Testis (tissue), 3 donors: Measurements from ENCODE around the gene IFIH1. TPM values are rescaled to one million over a fixed set of nuclear protein-coding genes. Genes with fewer than 3 reads are reported as not detected.

Source experiments
- DNase-seq: peaks from one replicate; pipeline ENCODE4 v3.0.0-alpha.2; 2019
- H3K27ac ChIP-seq, 2 donors: fragments of 200-600 bp; sonication (generic); one replicate each; pipeline ENCODE4 v1.5.1; 2019
- H3K27me3 ChIP-seq: fragments of 200-600 bp; sonication (generic); one replicate; pipeline ENCODE4 v1.5.1; 2019
- H3K36me3 ChIP-seq: fragments of 200-600 bp; sonication (generic); one replicate; pipeline ENCODE4 v1.5.1; 2017; ENCODE audit warnings: low read depth; ENCODE audit errors: missing control alignments
- H3K4me1 ChIP-seq: fragments of 200-600 bp; sonication (generic); one replicate; pipeline ENCODE4 v1.5.1; 2019
- H3K4me3 ChIP-seq, 2 donors: fragments of 200-600 bp; sonication (generic); one replicate each; pipeline ENCODE4 v1.5.1; 2017 to 2019
- H3K9me3 ChIP-seq: fragments of 200-600 bp; sonication (generic); one replicate; pipeline ENCODE4 v1.5.1; 2017
- CTCF ChIP-seq, 3 experiments: fragments of 450-650 bp in 2 of 3; fragments of 200-600 bp in 1 of 3; sonication (generic) in 1 of 3; IDR thresholded peaks; one replicate each; pipeline ENCODE4 v1.5.1; 2016 to 2019; ENCODE audit warnings: antibody characterized with exemption in 3 of 3, mild to moderate bottlenecking in 2 of 3, moderate library complexity in 1 of 3
- POLR2A ChIP-seq: fragments of 450-650 bp; IDR thresholded peaks from one replicate; pipeline ENCODE4 v1.6.1; 2017; ENCODE audit warnings: antibody characterized with exemption, mild to moderate bottlenecking, moderate library complexity
- WGBS, 2 donors: methylation state at CpG; one replicate each; pipeline ENCODE4 v1.1.5; 2018; 5-methylcytosine and 5-hydroxymethylcytosine counted together
- intact Hi-C: fragments of 100-400 bp; cut with DNase I; formaldehyde crosslinking; loops from one replicate; pipeline ENCODE4 v1.15.1; 2023; ENCODE audit warnings: low total_unique reads
- polyA plus RNA-seq: library from polyadenylated mRNA; stranded (reverse); fragments of 350-450 nt; fragmentation: Illumina TruSeq; extraction: RNeasy Lipid Tissue Mini Kit (QIAGEN cat#74804); gene quantifications from one replicate; pipeline ENCODE4 v1.2.3, GENCODE V29; 2014; ENCODE audit warnings: low read depth, low replicate concordance; ENCODE audit not compliant: insufficient read depth
- total RNA-seq, 2 donors: library from RNA; depleted of rRNA; stranded (reverse); fragments of >200 nt; gene quantifications; one replicate each; pipeline ENCODE4 v1.2.3, GENCODE V29; 2016

IFIH1 gene
- total and polyA plus RNA-seq, 3 donors from 2014 or later = 6.0 to 12.8 (median 8.2) TPM

- peak; percentile 24 for DNase-seq
- no peaks in the 10 kb centered on the region for H3K9me3 ChIP-seq
- no peak overlapping the region for H3K27ac ChIP-seq
- H3K4me3 ChIP-seq = no peak overlapping the region
- TF ChIP-seq CTCF (IDR thresholded peaks at IDR 0.05) (peak in 1 of 3 experiments; percentile 44), POLR2A (no peak)
- H3K27me3 ChIP-seq = no peaks in the 10 kb centered on the region
- no peaks in the 10 kb centered on the region for H3K36me3 ChIP-seq
- H3K4me1 ChIP-seq = no peaks in the 10 kb centered on the region
- WGBS, 2 donors = 56 to 59% methylated on average over 5 of the region's 5 CpGs
- intact Hi-C loops = no loop called here
Measured at GRCh38 chr2:162327134-162327769, 8.8 kb upstream of the IFIH1 start.

GRCh38 chr2:162324953-162325352, 6.5 kb upstream of the IFIH1 start:
- Histone ChIP-seq H3K27ac (no peak overlapping the region), H3K4me3 (no peak overlapping the region), H3K9me3 (no peaks in the 10 kb centered on the region), H3K27me3 (no peaks in the 10 kb centered on the region), H3K36me3 (no peaks in the 10 kb centered on the region), H3K4me1 (no peaks in the 10 kb centered on the region)
- intact Hi-C loops = no loop called here
- no peak for DNase-seq
- TF ChIP-seq POLR2A = no peak
- no peak for TF ChIP-seq CTCF (IDR thresholded peaks at IDR 0.05)
- 78 to 91% methylated on average over 1 of the region's 1 CpG for WGBS, 2 donors

GRCh38 chr2:162320864-162321517, 2.5 kb upstream of the IFIH1 start:
- Histone ChIP-seq H3K9me3 (no peaks in the 10 kb centered on the region), H3K27me3 (no peaks in the 10 kb centered on the region), H3K4me1 (no peaks in the 10 kb centered on the region), H3K4me3 (no peak overlapping the region), H3K27ac (no peak overlapping the region), H3K36me3 (no peaks in the 10 kb centered on the region)
- intact Hi-C loops = no loop called here
- TF ChIP-seq CTCF (IDR thresholded peaks at IDR 0.05) (no peak), POLR2A (no peak)
- WGBS, 2 donors = 61 to 71% methylated on average over 1 of the region's 1 CpG
- DNase-seq = no peak

GRCh38 chr2:162317861-162318327, 590 bp downstream of the IFIH1 start:
- Histone ChIP-seq H3K4me3 (peak overlapping the region; percentile 71 to 73), H3K27me3 (no peaks in the 10 kb centered on the region), H3K9me3 (no peaks in the 10 kb centered on the region), H3K27ac (peak overlapping the region; percentile 82 to 91), H3K4me1 (no peaks in the 10 kb centered on the region), H3K36me3 (no peaks in the 10 kb centered on the region)
- intact Hi-C loops = no loop called here
- peak; percentile 43 for DNase-seq
- 0 to 4% methylated on average over 3 to 16 of the region's 16 CpGs for WGBS, 2 donors
- TF ChIP-seq CTCF (IDR thresholded peaks at IDR 0.05) = no peak
- no peak for TF ChIP-seq POLR2A
